ENCODE results near the gene DEPP1.

The DEPP1 gene

GRCh38 chr10:44937196-44938005, 41.2 kb downstream of the DEPP1 start:
- H3K4me3 ChIP-seq (ENCODE audit: low read depth, low read length): no peak overlapping the region
- no peak for TF ChIP-seq CTCF (IDR thresholded peaks at IDR 0.05; ENCODE audit: low read depth, low read length)

- H3K4me3 ChIP-seq (ENCODE audit: low read depth, low read length): no peak overlapping the region
- no peak for TF ChIP-seq CTCF (IDR thresholded peaks at IDR 0.05; ENCODE audit: low read depth, low read length)
Observed at GRCh38 chr10:44936314-44936975, 42.2 kb downstream of the DEPP1 start.

- TF ChIP-seq CTCF (IDR thresholded peaks at IDR 0.05; ENCODE audit: low read depth, low read length): no peak
- H3K4me3 ChIP-seq (ENCODE audit: low read depth, low read length): no peak overlapping the region
Observed at GRCh38 chr10:44935966-44936295, 42.7 kb downstream of the DEPP1 start.

GRCh38 chr10:44935201-44935965, 43.2 kb downstream of the DEPP1 start:
- H3K4me3 ChIP-seq (ENCODE audit: low read depth, low read length): no peak overlapping the region
- no peak for TF ChIP-seq CTCF (IDR thresholded peaks at IDR 0.05; ENCODE audit: low read depth, low read length)

GRCh38 chr10:44934416-44935200, 44.0 kb downstream of the DEPP1 start:
- TF ChIP-seq CTCF (IDR thresholded peaks at IDR 0.05; ENCODE audit: low read depth, low read length): no peak
- no peak overlapping the region for H3K4me3 ChIP-seq (ENCODE audit: low read depth, low read length)

- TF ChIP-seq CTCF (IDR thresholded peaks at IDR 0.05; ENCODE audit: low read depth, low read length): no peak
- no peak overlapping the region for H3K4me3 ChIP-seq (ENCODE audit: low read depth, low read length)
Observed at GRCh38 chr10:44933451-44934321, 44.9 kb downstream of the DEPP1 start.
